GM12892 (cell line): ENCODE data around the gene PNMA8C. TPM values are rescaled to one million over a fixed set of nuclear protein-coding genes. Genes with fewer than 3 reads are reported as not detected.

ENCODE experiments used
- DNase-seq: peaks from one replicate; pipeline ENCODE4 v3.0.0; 2011; ENCODE audit not compliant: insufficient read length
- FAIRE-seq: peaks from 2 replicates; lab custom pipeline; 2011; peaks lifted over from hg19 to GRCh38; lab: Jason Lieb, UNC
- POLR2A ChIP-seq: IDR thresholded peaks from 2 replicates; pipeline ENCODE4 v1.6.1; 2011; ENCODE audit warnings: low read depth, low read length, control low read depth
- POLR2AphosphoS5 ChIP-seq: IDR thresholded peaks from 2 replicates; pipeline ENCODE4 v1.6.1; 2011; ENCODE audit warnings: low read depth, low read length, control low read depth
- TAF1 ChIP-seq: IDR thresholded peaks from 2 replicates; pipeline ENCODE4 v1.6.1; 2011; ENCODE audit warnings: low read depth, mild to moderate bottlenecking, control low read depth, low read length, borderline replicate concordance
- polyA plus RNA-seq: library from polyadenylated mRNA; unstranded; fragments of >200 nt; gene quantifications from one replicate; pipeline ENCODE4 v1.2.1, GENCODE V29; 2012; ENCODE audit warnings: missing spikeins, inconsistent platforms; ENCODE audit not compliant: missing spikeins

PNMA8C gene
- not detected for polyA plus RNA-seq

GRCh38 chr19:46428239-46429135 lies at the start of gene PNMA8C:
PNMA8C (minus strand) TSS chr19:46428936; CDS start chr19:46428359, 577 bp downstream.
- no peak for FAIRE-seq
- DNase-seq = peak; percentile 41
- no peak for TF ChIP-seq POLR2AphosphoS5
- TF ChIP-seq TAF1 = no peak
- TF ChIP-seq POLR2A = no peak

GRCh38 chr19:46475986-46476385 lies 47.2 kb upstream of the PNMA8C start:
- TF ChIP-seq TAF1 = no peak
- TF ChIP-seq POLR2AphosphoS5 = no peak
- no peak for TF ChIP-seq POLR2A
- no peak for FAIRE-seq
- DNase-seq = no peak

GRCh38 chr19:46474211-46474610 lies 45.5 kb upstream of the PNMA8C start:
- TF ChIP-seq TAF1 (no peak), POLR2AphosphoS5 (no peak), POLR2A (no peak)
- DNase-seq (no peak), FAIRE-seq (no peak)

- FAIRE-seq (no peak), DNase-seq (no peak)
Observed at GRCh38 chr19:46472592-46472991, 43.9 kb upstream of the PNMA8C start.

GRCh38 chr19:46471811-46472543 lies 43.2 kb upstream of the PNMA8C start:
- no peak for DNase-seq
- FAIRE-seq = no peak
- TF ChIP-seq TAF1 = no peak
- TF ChIP-seq POLR2A = no peak
- TF ChIP-seq POLR2AphosphoS5 = no peak

More at GRCh38 chr19:46472592-46472991, 43.9 kb upstream of the PNMA8C start:
- no peak for TF ChIP-seq POLR2A
- TF ChIP-seq POLR2AphosphoS5 = no peak
- no peak for TF ChIP-seq TAF1

GRCh38 chr19:46471116-46471733 lies 42.5 kb upstream of the PNMA8C start, which contains the start of gene PNMA8A:
PNMA8A (minus strand) TSS chr19:46471563; CDS start chr19:46471035, 528 bp downstream.
- DNase-seq = no peak
- no peak for TF ChIP-seq POLR2AphosphoS5
- no peak for TF ChIP-seq POLR2A
- TF ChIP-seq TAF1 = no peak
- no peak for FAIRE-seq

GRCh38 chr19:46470376-46470775 lies 41.6 kb upstream of the PNMA8C start:
- FAIRE-seq (no peak), DNase-seq (no peak)
- TF ChIP-seq POLR2A (no peak), TAF1 (no peak), POLR2AphosphoS5 (no peak)

GRCh38 chr19:46469541-46470185 lies 40.9 kb upstream of the PNMA8C start:
- FAIRE-seq (no peak), DNase-seq (no peak)
- TF ChIP-seq POLR2AphosphoS5 (no peak), POLR2A (no peak), TAF1 (no peak)

- FAIRE-seq (peak; percentile 97), DNase-seq (no peak)
- no peak for TF ChIP-seq POLR2A
- TF ChIP-seq TAF1 = no peak
- TF ChIP-seq POLR2AphosphoS5 = no peak
Observed at GRCh38 chr19:46466536-46467196, 37.9 kb upstream of the PNMA8C start.

GRCh38 chr19:46463516-46463915 lies 34.8 kb upstream of the PNMA8C start:
- FAIRE-seq (no peak), DNase-seq (no peak)
- TF ChIP-seq POLR2A (no peak), TAF1 (no peak), POLR2AphosphoS5 (no peak)

- FAIRE-seq = no peak
- DNase-seq = no peak
- no peak for TF ChIP-seq POLR2A
- no peak for TF ChIP-seq TAF1
- no peak for TF ChIP-seq POLR2AphosphoS5
Observed at GRCh38 chr19:46461537-46461936, 32.8 kb upstream of the PNMA8C start.
